ENCODE data around the gene RAX2.

- TF ChIP-seq POLR2A (IDR thresholded peaks at IDR 0.05; ENCODE audit: control extremely low read depth in 1 of 2, low read depth in 2 of 2, low read length in 2 of 2) (no peak), EZH2 (IDR thresholded peaks at IDR 0.05; ENCODE audit: low read depth, low read length, severe bottlenecking) (no peak), JUND (IDR thresholded peaks at IDR 0.05; ENCODE audit: low read length) (peak; percentile 74), CTCF (IDR thresholded peaks at IDR 0.05; ENCODE audit: control extremely low read depth in 1 of 3, insufficient read depth in 1 of 3, low read depth in 1 of 3, low read length in 3 of 3) (no peak), EP300 (IDR thresholded peaks at IDR 0.05; ENCODE audit: borderline replicate concordance in 1 of 2, low read depth in 2 of 2, low read length in 2 of 2) (peak in 1 of 2 experiments; percentile 94; a peak in 2 of 3 replicates), RFX5 (IDR thresholded peaks at IDR 0.05; ENCODE audit: borderline replicate concordance, low read depth, low read length) (peak; percentile 79), PHF8 (conservative IDR thresholded peaks at IDR 0.05; ENCODE audit: low read depth, low read length) (no peak)
- TF ChIP-seq, protein P1, sequence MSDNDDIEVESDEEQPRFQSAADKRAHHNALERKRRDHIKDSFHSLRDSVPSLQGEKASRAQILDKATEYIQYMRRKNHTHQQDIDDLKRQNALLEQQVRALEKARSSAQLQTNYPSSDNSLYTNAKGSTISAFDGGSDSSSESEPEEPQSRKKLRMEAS (IDR thresholded peaks at IDR 0.05): peak; percentile 69
Observed at GRCh38 chr19:3721131-3721886, 50.7 kb downstream of the RAX2 start.
